Lower leg skin (tissue), 3 donors: ENCODE results near the gene TPH2.

Source experiments
- CTCF ChIP-seq, 3 donors: fragments of 450-650 bp; IDR thresholded peaks; one replicate each; pipeline ENCODE4 v1.5.1; 2016; ENCODE audit warnings: antibody characterized with exemption in 3 of 3, mild to moderate bottlenecking in 3 of 3, moderate library complexity in 2 of 3
- POLR2A ChIP-seq, 2 donors: fragments of 450-650 bp; IDR thresholded peaks; one replicate each; pipeline ENCODE4 v1.6.1; 2016 to 2017; ENCODE audit warnings: antibody characterized with exemption in 2 of 2, mild to moderate bottlenecking in 1 of 2, moderate library complexity in 1 of 2

GRCh38 chr12:71940068-71940467, 1.4 kb downstream of the TPH2 start:
- TF ChIP-seq CTCF (IDR thresholded peaks at IDR 0.05) (no peak), POLR2A (IDR thresholded peaks at IDR 0.05) (no peak)
